SH-SY5Y (cell line): ENCODE measurements around the gene CHD2.

Source experiments
- GATA2 ChIP-seq: IDR thresholded peaks from 2 replicates; pipeline ENCODE4 v1.6.1; 2011; ENCODE audit warnings: mild to moderate bottlenecking, low read depth, low read length
- GATA3 ChIP-seq: IDR thresholded peaks from 2 replicates; pipeline ENCODE4 v1.6.1; 2011; ENCODE audit warnings: low read depth, mild to moderate bottlenecking, low read length, moderate library complexity

DNA sequence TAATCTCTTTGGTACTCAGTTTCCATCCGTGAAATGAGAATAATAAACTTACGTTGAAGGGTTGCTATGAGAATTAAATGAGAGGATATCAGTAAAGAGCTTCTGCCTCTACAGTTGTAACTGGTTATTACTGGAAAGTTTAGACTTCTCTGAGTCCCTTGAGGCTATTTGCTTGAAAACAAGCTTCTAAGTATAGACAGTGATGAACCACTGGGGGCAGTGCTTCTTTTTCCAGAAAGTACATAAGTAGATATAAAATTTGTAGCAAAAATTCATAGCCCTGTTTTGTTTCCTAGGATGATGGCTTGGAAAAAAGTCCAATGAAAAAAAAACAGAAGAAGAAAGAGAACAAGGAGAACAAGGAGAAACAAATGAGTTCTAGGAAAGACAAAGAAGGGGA is 101.8 kb downstream of the CHD2 start:
- no peak for TF ChIP-seq GATA2
- no peak for TF ChIP-seq GATA3
